ENCODE measurements around the gene OR5H2. TPM values are rescaled to one million over a fixed set of nuclear protein-coding genes. Genes with fewer than 3 reads are reported as not detected.
"Not testable (repeated sequence)": the region's sequence is repeated elsewhere in the genome, so short reads cannot be mapped to it uniquely, and the experiment has no call there.

The OR5H2 gene
- not detected in 2 replicates for total RNA-seq (2014; rRNA removed; shearing (Covaris generic); ENCODE audit: low replicate concordance)

DNA sequence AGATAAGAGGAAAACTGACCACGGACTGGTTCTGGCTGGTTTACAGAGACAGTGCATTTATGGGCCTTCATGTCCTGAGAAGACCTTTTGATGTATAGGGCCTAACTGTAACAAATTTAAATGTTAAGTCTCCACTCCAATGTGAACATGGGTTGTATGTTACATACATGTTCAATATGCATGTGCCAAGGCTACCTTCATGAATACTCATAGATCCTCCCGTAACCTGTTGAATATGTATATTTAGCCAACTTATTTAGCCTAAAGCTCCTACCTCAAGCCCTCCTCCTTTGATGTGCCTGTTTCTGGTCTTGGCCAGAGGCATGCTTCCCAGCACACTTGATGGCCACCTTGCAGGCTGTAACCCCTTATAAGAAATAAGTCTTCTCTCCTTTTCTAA lies at the start of gene OR5H2:
Gene OR5H2 (plus strand): TSS at position 301 of the 400 bp plus-strand sequence. CDS start 398 bp downstream, outside the sequence.
- Histone ChIP-seq H3K36me3 (ENCODE audit: insufficient read depth, low read length) (no peaks in the 10 kb centered on the region), H3K79me2 (ENCODE audit: low read length) (no peaks in the 10 kb centered on the region), H3K9me2 (replicated peaks; ENCODE audit: insufficient read depth, low read length) (no peaks in the 10 kb centered on the region), H3K4me1 (ENCODE audit: low read length) (no peaks in the 10 kb centered on the region), H3K27ac (ENCODE audit: low read length) (no peak within 1 kb of the TSS), H3K9ac (ENCODE audit: low read length) (no peak within 1 kb of the TSS), H4K20me1 (ENCODE audit: insufficient read depth, low read depth, low read length) (no peaks in the 10 kb centered on the region), H3K9me3 (ENCODE audit: low read length) (no peaks in the 10 kb centered on the region), H3K4me3 (ENCODE audit: low read length) (no peak within 1 kb of the TSS), H3K27me3 (ENCODE audit: low read length) (no peaks in the 10 kb centered on the region), H2AFZ (ENCODE audit: low read length) (no peak within 1 kb of the TSS), H3K4me2 (ENCODE audit: low read depth, low read length, poor library complexity, severe bottlenecking) (no peak within 1 kb of the TSS)
- no peak for DNase-seq

DNA sequence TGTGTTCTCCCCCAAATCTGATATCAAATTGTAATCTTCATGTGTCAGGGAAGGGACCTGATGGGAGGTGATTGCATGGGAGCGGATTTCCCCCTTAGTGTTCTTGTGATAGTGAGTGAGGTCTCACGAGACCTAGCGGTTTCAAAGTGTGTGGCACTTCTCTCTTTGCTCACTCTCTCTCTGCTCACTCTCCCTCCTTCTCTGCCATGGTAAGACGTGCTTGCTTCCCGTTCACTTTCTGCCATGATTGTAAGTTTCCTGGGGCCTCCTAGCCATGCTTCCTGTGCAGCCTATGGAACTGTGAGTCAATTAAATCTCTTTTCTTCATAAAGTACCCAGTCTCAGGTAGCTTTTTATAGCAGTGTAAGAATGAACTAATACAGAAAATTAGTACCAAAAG lies 48.8 kb upstream of the OR5H2 start:
- no peak overlapping the region for H3K27ac ChIP-seq (ENCODE audit: low read length)
- no peaks in the 10 kb centered on the region for H3K36me3 ChIP-seq (ENCODE audit: insufficient read depth, low read length)
- DNase-seq = no peak
- H3K9me3 ChIP-seq (ENCODE audit: low read length) = no peaks in the 10 kb centered on the region
- H4K20me1 ChIP-seq (ENCODE audit: insufficient read depth, low read depth, low read length) = no peaks in the 10 kb centered on the region
- H3K79me2 ChIP-seq (ENCODE audit: low read length) = no peaks in the 10 kb centered on the region
- no peak overlapping the region for H2AFZ ChIP-seq (ENCODE audit: low read length)
- no peak overlapping the region for H3K4me2 ChIP-seq (ENCODE audit: low read depth, low read length, poor library complexity, severe bottlenecking)
- H3K9ac ChIP-seq (ENCODE audit: low read length) = no peak overlapping the region
- H3K27me3 ChIP-seq (ENCODE audit: low read length) = 0 out of 2 replicates have a peak, but pooled peaks cover 3% of the 10 kb centered on the region
- no peak overlapping the region for H3K4me3 ChIP-seq (ENCODE audit: low read length)
- H3K4me1 ChIP-seq (ENCODE audit: low read length) = no peaks in the 10 kb centered on the region
- H3K9me2 ChIP-seq (replicated peaks; ENCODE audit: insufficient read depth, low read length) = no peaks in the 10 kb centered on the region

DNA sequence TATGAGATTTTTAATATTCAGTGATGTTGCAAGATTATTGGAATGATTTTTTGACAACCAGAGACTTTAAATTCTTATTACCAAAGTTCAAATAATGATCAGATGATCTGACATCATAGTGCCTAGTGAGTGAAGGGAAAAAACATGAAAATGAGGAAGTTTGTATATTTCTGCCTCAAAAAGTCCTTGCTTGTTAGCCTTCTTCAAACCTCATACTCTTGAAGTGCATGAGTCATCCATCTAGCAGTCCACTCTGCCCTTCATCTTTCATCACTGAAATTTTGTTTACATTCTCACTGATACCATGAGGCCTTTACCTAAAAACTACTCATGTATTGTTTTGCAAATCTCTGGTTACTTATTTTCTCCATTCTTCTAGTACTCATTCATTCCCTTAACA lies 42.2 kb upstream of the OR5H2 start:
- no peaks in the 10 kb centered on the region for H3K79me2 ChIP-seq (ENCODE audit: low read length)
- no peaks in the 10 kb centered on the region for H4K20me1 ChIP-seq (ENCODE audit: insufficient read depth, low read depth, low read length)
- H3K9me2 ChIP-seq (replicated peaks; ENCODE audit: insufficient read depth, low read length) = no peaks in the 10 kb centered on the region
- H3K36me3 ChIP-seq (ENCODE audit: insufficient read depth, low read length) = no peaks in the 10 kb centered on the region
- no peaks in the 10 kb centered on the region for H3K27me3 ChIP-seq (ENCODE audit: low read length)
- H3K4me1 ChIP-seq (ENCODE audit: low read length) = no peaks in the 10 kb centered on the region
- no peak overlapping the region for H3K27ac ChIP-seq (ENCODE audit: low read length)
- H3K4me2 ChIP-seq (ENCODE audit: low read depth, low read length, poor library complexity, severe bottlenecking) = no peak overlapping the region
- H3K9me3 ChIP-seq (ENCODE audit: low read length) = no peaks in the 10 kb centered on the region
- H2AFZ ChIP-seq (ENCODE audit: low read length) = no peak overlapping the region
- no peak overlapping the region for H3K9ac ChIP-seq (ENCODE audit: low read length)
- no peak for DNase-seq
- no peak overlapping the region for H3K4me3 ChIP-seq (ENCODE audit: low read length)

DNA sequence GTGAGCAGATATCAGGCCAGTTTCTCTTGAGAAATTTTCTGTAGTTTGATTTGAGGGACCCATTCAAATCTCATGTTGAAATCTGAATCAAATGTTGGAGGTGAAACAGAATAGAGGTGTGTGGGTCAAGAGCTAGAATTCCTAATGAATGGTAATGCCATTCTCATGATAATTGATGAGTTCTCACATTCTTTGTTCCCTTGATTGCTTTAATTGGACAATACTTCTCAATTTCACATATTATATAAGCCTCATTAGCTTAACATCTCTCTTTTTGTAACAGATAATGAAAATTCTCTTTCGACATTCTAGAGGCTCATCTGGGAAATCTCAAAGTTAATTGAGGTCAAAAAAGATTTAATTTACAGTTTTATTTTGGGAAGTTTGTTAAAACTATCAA lies 40.1 kb upstream of the OR5H2 start:
- no peaks in the 10 kb centered on the region for H3K4me1 ChIP-seq (ENCODE audit: low read length)

DNA sequence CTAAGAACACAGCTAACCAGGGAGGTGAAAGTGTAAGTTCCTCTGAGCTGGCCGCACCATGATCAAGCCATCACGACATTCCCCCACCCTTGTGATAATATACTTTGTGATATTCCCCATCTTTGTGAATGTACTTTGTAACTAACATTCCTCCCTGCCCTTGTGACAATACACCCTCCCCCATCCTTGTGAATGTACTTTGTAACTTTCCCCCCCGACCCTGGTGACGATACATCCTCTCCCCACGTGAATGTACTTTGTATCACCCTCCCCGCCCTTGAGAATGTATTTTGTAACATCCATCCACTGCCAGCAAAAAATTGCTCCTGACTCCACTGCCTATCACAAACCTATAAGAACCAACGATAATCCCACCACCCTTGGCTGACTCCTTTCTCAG lies 38.5 kb upstream of the OR5H2 start:
- H3K36me3 ChIP-seq (ENCODE audit: insufficient read depth, low read length) = no peaks in the 10 kb centered on the region
- no peak overlapping the region for H3K27ac ChIP-seq (ENCODE audit: low read length)
- no peaks in the 10 kb centered on the region for H3K79me2 ChIP-seq (ENCODE audit: low read length)
- DNase-seq = no peak
- H4K20me1 ChIP-seq (ENCODE audit: insufficient read depth, low read depth, low read length) = no peaks in the 10 kb centered on the region
- H3K4me2 ChIP-seq (ENCODE audit: low read depth, low read length, poor library complexity, severe bottlenecking) = no peak overlapping the region
- H3K27me3 ChIP-seq (ENCODE audit: low read length) = no peaks in the 10 kb centered on the region
- no peaks in the 10 kb centered on the region for H3K9me2 ChIP-seq (replicated peaks; ENCODE audit: insufficient read depth, low read length)
- H3K4me1 ChIP-seq (ENCODE audit: low read length) = no peaks in the 10 kb centered on the region
- no peak overlapping the region for H3K4me3 ChIP-seq (ENCODE audit: low read length)
- H3K9ac ChIP-seq (ENCODE audit: low read length) = no peak overlapping the region
- H3K9me3 ChIP-seq (ENCODE audit: low read length) = no peaks in the 10 kb centered on the region
- H2AFZ ChIP-seq (ENCODE audit: low read length) = no peak overlapping the region

More for the DNA sequence above, 40.1 kb upstream of the OR5H2 start:
- Histone ChIP-seq H3K9me2 (replicated peaks; ENCODE audit: insufficient read depth, low read length) (no peaks in the 10 kb centered on the region), H3K36me3 (ENCODE audit: insufficient read depth, low read length) (no peaks in the 10 kb centered on the region), H3K9me3 (ENCODE audit: low read length) (no peaks in the 10 kb centered on the region), H2AFZ (ENCODE audit: low read length) (no peak overlapping the region), H4K20me1 (ENCODE audit: insufficient read depth, low read depth, low read length) (no peaks in the 10 kb centered on the region), H3K4me2 (ENCODE audit: low read depth, low read length, poor library complexity, severe bottlenecking) (no peak overlapping the region), H3K79me2 (ENCODE audit: low read length) (no peaks in the 10 kb centered on the region), H3K9ac (ENCODE audit: low read length) (no peak overlapping the region), H3K27ac (ENCODE audit: low read length) (no peak overlapping the region), H3K27me3 (ENCODE audit: low read length) (no peaks in the 10 kb centered on the region), H3K4me3 (ENCODE audit: low read length) (no peak overlapping the region)
- no peak for DNase-seq

DNA sequence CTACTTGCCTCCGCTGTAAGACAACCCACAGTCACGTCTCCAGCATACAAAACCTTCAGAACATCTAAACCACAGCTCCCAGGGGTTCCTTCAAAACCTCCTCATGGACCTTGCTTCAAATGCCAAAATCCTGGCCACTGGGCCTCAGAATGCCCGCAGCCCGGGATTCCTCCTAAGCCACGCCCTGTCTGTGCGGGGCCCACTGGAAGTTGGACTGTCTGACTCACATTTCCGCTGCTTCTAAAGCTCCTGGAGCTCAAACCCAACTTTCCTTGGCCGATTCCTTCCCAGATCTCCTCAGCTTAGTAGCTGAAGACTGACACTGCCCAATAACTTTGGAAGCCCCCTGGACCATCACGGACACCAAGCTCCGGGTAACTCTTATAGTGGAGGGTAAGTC lies 36.2 kb upstream of the OR5H2 start:
- Histone ChIP-seq H3K27ac (ENCODE audit: low read length) (no peak overlapping the region), H3K27me3 (ENCODE audit: low read length) (no peaks in the 10 kb centered on the region), H2AFZ (ENCODE audit: low read length) (no peak overlapping the region), H3K36me3 (ENCODE audit: insufficient read depth, low read length) (no peaks in the 10 kb centered on the region), H4K20me1 (ENCODE audit: insufficient read depth, low read depth, low read length) (no peaks in the 10 kb centered on the region), H3K4me1 (ENCODE audit: low read length) (no peaks in the 10 kb centered on the region), H3K4me3 (ENCODE audit: low read length) (no peak overlapping the region), H3K9me2 (replicated peaks; ENCODE audit: insufficient read depth, low read length) (no peaks in the 10 kb centered on the region), H3K9ac (ENCODE audit: low read length) (no peak overlapping the region), H3K9me3 (ENCODE audit: low read length) (no peaks in the 10 kb centered on the region), H3K4me2 (ENCODE audit: low read depth, low read length, poor library complexity, severe bottlenecking) (no peak overlapping the region), H3K79me2 (ENCODE audit: low read length) (no peaks in the 10 kb centered on the region)
- DNase-seq = no peak

DNA sequence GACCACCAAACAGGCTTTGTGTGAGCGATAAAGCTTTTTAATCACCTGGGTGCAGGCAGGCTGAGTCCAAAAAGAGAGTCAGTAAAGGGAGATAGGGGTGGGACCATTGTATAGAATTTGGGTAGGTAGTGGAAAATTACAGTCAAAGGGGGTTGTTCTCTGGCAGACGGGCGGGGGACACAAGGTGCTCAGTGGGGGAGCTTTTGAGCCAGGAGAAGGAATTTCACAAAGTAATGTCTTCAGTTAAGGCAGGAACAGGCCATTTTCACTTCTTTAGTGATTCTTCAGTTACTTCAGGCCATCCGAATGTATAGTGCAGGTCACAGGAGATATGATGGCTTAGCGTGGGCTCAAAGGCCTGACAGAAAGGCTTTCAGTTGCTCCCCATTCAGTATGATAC lies 26.3 kb upstream of the OR5H2 start:
- not testable (repeated sequence) for H3K4me2 ChIP-seq (ENCODE audit: low read depth, low read length, poor library complexity, severe bottlenecking); DNase-seq; H3K9me3 ChIP-seq (ENCODE audit: low read length); H3K27ac ChIP-seq (ENCODE audit: low read length); H4K20me1 ChIP-seq (ENCODE audit: insufficient read depth, low read depth, low read length); H3K4me3 ChIP-seq (ENCODE audit: low read length); H3K27me3 ChIP-seq (ENCODE audit: low read length); H3K36me3 ChIP-seq (ENCODE audit: insufficient read depth, low read length); H3K9me2 ChIP-seq (replicated peaks; ENCODE audit: insufficient read depth, low read length); H3K9ac ChIP-seq (ENCODE audit: low read length); H3K79me2 ChIP-seq (ENCODE audit: low read length); H2AFZ ChIP-seq (ENCODE audit: low read length); H3K4me1 ChIP-seq (ENCODE audit: low read length)

DNA sequence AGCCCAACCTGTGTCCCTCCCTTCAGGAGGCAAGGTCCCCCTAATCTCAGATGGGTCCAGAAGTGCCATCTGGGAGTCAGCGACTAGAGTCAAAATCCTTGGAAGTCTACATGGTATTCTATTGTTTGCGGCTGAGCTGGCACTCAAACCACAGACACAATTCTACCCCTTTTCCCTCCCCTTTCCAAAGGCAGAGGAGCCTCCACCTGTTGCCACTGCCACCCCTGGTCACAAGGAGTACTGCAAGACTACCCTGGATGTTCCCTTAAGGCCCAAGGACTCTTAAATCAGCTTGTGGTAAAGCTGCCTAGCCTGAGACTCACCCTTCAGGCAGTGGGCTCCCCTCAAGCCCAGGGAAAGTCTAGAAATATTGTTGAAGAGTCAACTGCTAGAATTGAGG lies 22.6 kb upstream of the OR5H2 start:
- no peaks in the 10 kb centered on the region for H3K9me3 ChIP-seq (ENCODE audit: low read length)

DNA sequence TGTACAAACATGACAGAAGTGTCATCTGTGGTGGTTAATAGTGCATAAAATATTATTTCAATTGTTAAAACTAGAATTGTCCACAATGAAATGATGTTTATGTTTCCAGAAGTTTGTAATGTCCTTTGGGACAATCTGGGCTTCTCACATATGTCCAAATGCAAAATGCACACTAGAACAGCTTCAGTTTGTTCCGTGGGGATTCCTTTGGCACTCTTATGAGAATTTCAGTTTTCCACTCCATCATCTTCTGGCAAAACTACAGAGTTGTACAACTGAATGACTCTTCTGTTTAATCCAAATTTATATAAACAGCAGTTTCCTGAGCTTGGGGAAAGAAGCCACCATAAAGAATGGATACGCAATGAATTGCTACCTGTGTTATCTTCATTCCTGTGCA lies 20.3 kb upstream of the OR5H2 start:
- H3K79me2 ChIP-seq (ENCODE audit: low read length) = no peaks in the 10 kb centered on the region
- no peaks in the 10 kb centered on the region for H3K27me3 ChIP-seq (ENCODE audit: low read length)
- H3K9ac ChIP-seq (ENCODE audit: low read length) = no peak overlapping the region
- no peak overlapping the region for H2AFZ ChIP-seq (ENCODE audit: low read length)
- no peak overlapping the region for H3K27ac ChIP-seq (ENCODE audit: low read length)
- H3K4me2 ChIP-seq (ENCODE audit: low read depth, low read length, poor library complexity, severe bottlenecking) = no peak overlapping the region
- H3K4me1 ChIP-seq (ENCODE audit: low read length) = no peaks in the 10 kb centered on the region
- DNase-seq = no peak
- no peaks in the 10 kb centered on the region for H3K9me3 ChIP-seq (ENCODE audit: low read length)
- no peaks in the 10 kb centered on the region for H3K9me2 ChIP-seq (replicated peaks; ENCODE audit: insufficient read depth, low read length)
- H3K4me3 ChIP-seq (ENCODE audit: low read length) = no peak overlapping the region
- H4K20me1 ChIP-seq (ENCODE audit: insufficient read depth, low read depth, low read length) = no peaks in the 10 kb centered on the region
- no peaks in the 10 kb centered on the region for H3K36me3 ChIP-seq (ENCODE audit: insufficient read depth, low read length)

More for the DNA sequence above, 22.6 kb upstream of the OR5H2 start:
- H3K27me3 ChIP-seq (ENCODE audit: low read length) = no peaks in the 10 kb centered on the region
- no peak overlapping the region for H3K4me3 ChIP-seq (ENCODE audit: low read length)
- no peaks in the 10 kb centered on the region for H3K36me3 ChIP-seq (ENCODE audit: insufficient read depth, low read length)
- no peaks in the 10 kb centered on the region for H3K79me2 ChIP-seq (ENCODE audit: low read length)
- no peak overlapping the region for H3K27ac ChIP-seq (ENCODE audit: low read length)
- H3K9ac ChIP-seq (ENCODE audit: low read length) = no peak overlapping the region
- H4K20me1 ChIP-seq (ENCODE audit: insufficient read depth, low read depth, low read length) = no peaks in the 10 kb centered on the region
- H2AFZ ChIP-seq (ENCODE audit: low read length) = no peak overlapping the region
- no peaks in the 10 kb centered on the region for H3K4me1 ChIP-seq (ENCODE audit: low read length)
- H3K9me2 ChIP-seq (replicated peaks; ENCODE audit: insufficient read depth, low read length) = no peaks in the 10 kb centered on the region
- DNase-seq = peak; percentile 58
- H3K4me2 ChIP-seq (ENCODE audit: low read depth, low read length, poor library complexity, severe bottlenecking) = no peak overlapping the region
